Transverse colon (tissue), 4 donors: Measurements from ENCODE around the gene DMRT1. TPM values are rescaled to one million over a fixed set of nuclear protein-coding genes. Genes with fewer than 3 reads are reported as not detected.

Experiments used
- DNase-seq: peaks from one replicate; pipeline ENCODE4 v3.0.0-alpha.2; 2019
- H3K27ac ChIP-seq, 4 donors: fragments of 200-600 bp; sonication (generic); 2 replicates each; pipeline ENCODE4 v1.5.1; 2016 to 2018; ENCODE audit warnings: inconsistent platforms in 4 of 4
- H3K27me3 ChIP-seq: fragments of 200-600 bp; sonication (generic); 2 replicates; pipeline ENCODE4 v1.5.1; 2017; ENCODE audit warnings: inconsistent platforms
- H3K36me3 ChIP-seq, 4 donors: fragments of 200-600 bp; sonication (generic); 2 replicates each; pipeline ENCODE4 v1.5.1; 2017 to 2019; ENCODE audit warnings: inconsistent platforms in 4 of 4
- H3K4me1 ChIP-seq, 4 donors: fragments of 200-600 bp; sonication (generic); 2 replicates each; pipeline ENCODE4 v1.5.1; 2017 to 2020; ENCODE audit warnings: inconsistent platforms in 4 of 4
- H3K4me3 ChIP-seq, 4 donors: fragments of 200-600 bp; sonication (generic); 1 replicate in 1 of 4; 2 replicates in 3 of 4; pipeline versions ENCODE4 v1.5.1 to v1.6.1; 2017 to 2019; ENCODE audit warnings: inconsistent platforms in 4 of 4
- H3K9me3 ChIP-seq, 2 donors: fragments of 200-600 bp; sonication (generic); 2 replicates each; pipeline ENCODE4 v1.5.1; 2017 to 2019; ENCODE audit warnings: inconsistent platforms in 2 of 2
- EP300 ChIP-seq: sonication (generic); formaldehyde crosslinking; IDR thresholded peaks from one replicate; pipeline ENCODE4 v1.6.1; 2017; ENCODE audit warnings: antibody characterized with exemption, low read depth
- POLR2A ChIP-seq: fragments of 450-650 bp; IDR thresholded peaks from one replicate; pipeline ENCODE4 v1.6.1; 2016; ENCODE audit warnings: antibody characterized with exemption, mild to moderate bottlenecking, moderate library complexity
- POLR2AphosphoS5 ChIP-seq, 3 donors: sonication (generic); formaldehyde crosslinking; IDR thresholded peaks; one replicate each; pipeline ENCODE4 v1.6.1; 2016; ENCODE audit warnings: antibody characterized with exemption in 3 of 3
- WGBS, 2 donors: methylation state at CpG; one replicate each; pipeline ENCODE4 v1.1.5; 2018; ENCODE audit warnings: low coverage in 1 of 2; 5-methylcytosine and 5-hydroxymethylcytosine counted together
- in situ Hi-C, 4 donors: fragments of 200-750 bp; cut with MboI; loops; one replicate each; pipeline versions ENCODE4 v1.15.0 to v1.15.1; 2017; ENCODE audit warnings: low sequenced_read_pairs in 3 of 4, low pct_ligation_motif_present in 1 of 4, low pct_unique_long_range_greater_than_20kb in 1 of 4
- intact Hi-C: fragments of 100-400 bp; cut with DNase I; formaldehyde crosslinking; loops from one replicate; pipeline ENCODE4 v1.15.1; 2023; ENCODE audit warnings: low total_unique reads
- total RNA-seq, 4 donors: library from RNA; depleted of rRNA; stranded (reverse); fragments of >200 nt; gene quantifications; one replicate each; pipeline ENCODE4 v1.1.0, GENCODE V29; 2016
- TF ChIP-seq, protein P1 (sequence below), 5 experiments: fragments of 200-600 bp in 3 of 5; fragments of 450-650 bp in 2 of 5; sonication (generic) in 3 of 5; IDR thresholded peaks; 1 replicate in 2 of 5; 2 replicates in 3 of 5; pipeline ENCODE4 v1.5.1; 2016 to 2017; ENCODE audit warnings: antibody characterized with exemption in 5 of 5, inconsistent platforms in 3 of 5, mild to moderate bottlenecking in 2 of 5, moderate library complexity in 1 of 5

DMRT1 gene
- total RNA-seq, 4 donors from 2014 or later = not detected

DNA sequence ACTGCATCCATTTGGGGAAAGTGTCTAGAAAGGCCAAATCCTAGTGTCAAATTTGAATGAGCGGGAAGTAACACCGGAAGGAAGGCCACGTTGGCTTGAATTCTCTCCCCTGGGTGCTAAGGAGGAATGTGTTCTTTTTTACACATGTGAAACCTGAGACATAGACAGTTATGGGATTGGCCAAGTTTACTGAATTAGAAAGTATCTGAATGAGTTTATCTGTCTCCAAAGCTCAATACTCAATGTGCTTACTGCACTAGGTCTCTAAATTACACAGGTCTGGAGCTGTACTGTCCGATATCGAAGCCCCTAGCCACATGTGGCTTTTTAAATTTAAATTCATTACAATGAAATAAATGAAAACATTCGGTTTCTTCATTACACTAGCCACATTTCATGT, 6.0 kb downstream of the DMRT1 start:
- peaks cover 0 to 4% (median 0%) of the 10 kb centered on the region in 4 donors for H3K4me1 ChIP-seq
- no peak for TF ChIP-seq POLR2AphosphoS5 (IDR thresholded peaks at IDR 0.05)
- no peak for TF ChIP-seq EP300
- no peak for TF ChIP-seq POLR2A
- TF ChIP-seq, protein P1, sequence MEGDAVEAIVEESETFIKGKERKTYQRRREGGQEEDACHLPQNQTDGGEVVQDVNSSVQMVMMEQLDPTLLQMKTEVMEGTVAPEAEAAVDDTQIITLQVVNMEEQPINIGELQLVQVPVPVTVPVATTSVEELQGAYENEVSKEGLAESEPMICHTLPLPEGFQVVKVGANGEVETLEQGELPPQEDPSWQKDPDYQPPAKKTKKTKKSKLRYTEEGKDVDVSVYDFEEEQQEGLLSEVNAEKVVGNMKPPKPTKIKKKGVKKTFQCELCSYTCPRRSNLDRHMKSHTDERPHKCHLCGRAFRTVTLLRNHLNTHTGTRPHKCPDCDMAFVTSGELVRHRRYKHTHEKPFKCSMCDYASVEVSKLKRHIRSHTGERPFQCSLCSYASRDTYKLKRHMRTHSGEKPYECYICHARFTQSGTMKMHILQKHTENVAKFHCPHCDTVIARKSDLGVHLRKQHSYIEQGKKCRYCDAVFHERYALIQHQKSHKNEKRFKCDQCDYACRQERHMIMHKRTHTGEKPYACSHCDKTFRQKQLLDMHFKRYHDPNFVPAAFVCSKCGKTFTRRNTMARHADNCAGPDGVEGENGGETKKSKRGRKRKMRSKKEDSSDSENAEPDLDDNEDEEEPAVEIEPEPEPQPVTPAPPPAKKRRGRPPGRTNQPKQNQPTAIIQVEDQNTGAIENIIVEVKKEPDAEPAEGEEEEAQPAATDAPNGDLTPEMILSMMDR (IDR thresholded peaks at IDR 0.05) = no peak
- H3K36me3 ChIP-seq = no peaks in the 10 kb centered on the region
- no peak overlapping the region for H3K27ac ChIP-seq
- H3K27me3 ChIP-seq = peaks cover 64% of the 10 kb centered on the region
- DNase-seq = no peak
- H3K4me3 ChIP-seq = no peak overlapping the region
- in situ Hi-C loops (no loop called here), intact Hi-C loops (no loop called here)
- H3K9me3 ChIP-seq = no peaks in the 10 kb centered on the region
- WGBS, 2 donors = 47 to 59% methylated on average over 6 of the region's 6 CpGs

DNA sequence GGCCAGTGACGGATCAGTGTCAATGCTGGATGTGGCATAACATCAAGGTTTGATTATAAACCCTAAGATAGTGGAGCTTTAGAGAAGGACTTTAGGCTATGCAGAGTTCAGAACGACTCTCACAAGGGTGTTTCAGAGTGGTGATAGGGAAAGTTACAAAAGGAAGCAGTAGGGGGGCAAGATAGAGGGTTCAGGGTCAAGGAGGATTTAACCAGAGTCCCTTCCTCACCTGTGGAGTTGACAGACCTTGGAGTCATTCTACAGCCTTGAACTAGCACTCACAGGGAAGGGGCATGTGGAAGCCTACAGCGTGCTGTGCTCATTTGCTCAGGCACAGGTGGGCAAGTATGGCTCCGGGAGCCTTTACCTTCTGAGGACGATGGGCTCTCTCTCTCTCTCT, 7.9 kb downstream of the DMRT1 start:
- Histone ChIP-seq H3K27ac (no peak overlapping the region), H3K9me3 (no peaks in the 10 kb centered on the region), H3K27me3 (peaks cover 45% of the 10 kb centered on the region), H3K4me3 (no peak overlapping the region), H3K4me1 (no peaks in the 10 kb centered on the region), H3K36me3 (no peaks in the 10 kb centered on the region)
- intact Hi-C loops (no loop called here), in situ Hi-C loops (no loop called here)
- TF ChIP-seq EP300 (no peak), POLR2AphosphoS5 (IDR thresholded peaks at IDR 0.05) (no peak), POLR2A (no peak)
- TF ChIP-seq, protein P1 (IDR thresholded peaks at IDR 0.05) = no peak
- WGBS, 2 donors = 76 to 77% methylated on average over 4 to 5 of the region's 5 CpGs
- no peak for DNase-seq

DNA sequence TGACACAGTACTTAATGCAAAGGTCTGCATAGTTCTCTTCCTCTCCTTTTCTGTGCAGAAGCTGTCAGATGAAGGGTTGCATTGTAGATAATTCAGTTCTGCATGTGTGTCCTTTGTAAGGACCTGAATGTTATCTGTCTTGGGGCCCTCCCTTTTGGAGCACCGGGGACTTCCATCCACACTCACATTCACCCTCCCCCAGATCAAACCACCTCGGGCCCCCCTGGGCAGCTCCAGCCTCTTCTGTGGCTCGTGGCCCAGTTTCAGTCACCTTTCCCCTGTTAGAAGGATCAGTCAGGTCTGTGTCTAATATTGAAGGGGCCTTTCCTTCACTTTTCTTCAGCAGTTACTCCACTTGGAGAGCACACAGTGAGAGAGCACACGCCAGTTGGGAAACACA, 11.0 kb downstream of the DMRT1 start:
- in situ Hi-C loops = no loop called here
- WGBS, 2 donors = 46 to 48% methylated on average over 4 of the region's 4 CpGs

GRCh38 chr9:859251-859650, 17.8 kb downstream of the DMRT1 start:
- Histone ChIP-seq H3K36me3 (no peaks in the 10 kb centered on the region), H3K27me3 (no peaks in the 10 kb centered on the region), H3K4me3 (no peak overlapping the region), H3K27ac (no peak overlapping the region), H3K4me1 (no peaks in the 10 kb centered on the region), H3K9me3 (no peaks in the 10 kb centered on the region)
- in situ Hi-C loops = no loop called here
- 50 to 70% methylated on average over 2 to 6 of the region's 6 CpGs for WGBS, 2 donors
- no peak for DNase-seq
- intact Hi-C loops = no loop called here
- no peak for TF ChIP-seq POLR2AphosphoS5 (IDR thresholded peaks at IDR 0.05)
- TF ChIP-seq EP300 = no peak
- no peak for TF ChIP-seq POLR2A
- TF ChIP-seq, protein P1 (IDR thresholded peaks at IDR 0.05) = no peak

More for the DNA sequence above, 11.0 kb downstream of the DMRT1 start:
- no peak overlapping the region for H3K27ac ChIP-seq
- no peaks in the 10 kb centered on the region for H3K36me3 ChIP-seq
- no peak for TF ChIP-seq POLR2AphosphoS5 (IDR thresholded peaks at IDR 0.05)
- TF ChIP-seq POLR2A = no peak
- no peak for TF ChIP-seq EP300
- TF ChIP-seq, protein P1 (IDR thresholded peaks at IDR 0.05) = no peak
- no peak overlapping the region for H3K4me3 ChIP-seq
- H3K4me1 ChIP-seq = no peaks in the 10 kb centered on the region
- intact Hi-C loops = no loop called here
- peaks cover 14% of the 10 kb centered on the region for H3K27me3 ChIP-seq
- H3K9me3 ChIP-seq = no peaks in the 10 kb centered on the region
- no peak for DNase-seq
